Fibroblast of skin of right biceps (primary cell): ENCODE measurements around the gene MICAL3.
"Not testable (repeated sequence)": the region's sequence is repeated elsewhere in the genome, so short reads cannot be mapped to it uniquely, and the experiment has no call there.

Experiments
- DNase-seq: peaks from one replicate; pipeline ENCODE4 v3.0.0-alpha.2; 2013

Gene MICAL3

DNA sequence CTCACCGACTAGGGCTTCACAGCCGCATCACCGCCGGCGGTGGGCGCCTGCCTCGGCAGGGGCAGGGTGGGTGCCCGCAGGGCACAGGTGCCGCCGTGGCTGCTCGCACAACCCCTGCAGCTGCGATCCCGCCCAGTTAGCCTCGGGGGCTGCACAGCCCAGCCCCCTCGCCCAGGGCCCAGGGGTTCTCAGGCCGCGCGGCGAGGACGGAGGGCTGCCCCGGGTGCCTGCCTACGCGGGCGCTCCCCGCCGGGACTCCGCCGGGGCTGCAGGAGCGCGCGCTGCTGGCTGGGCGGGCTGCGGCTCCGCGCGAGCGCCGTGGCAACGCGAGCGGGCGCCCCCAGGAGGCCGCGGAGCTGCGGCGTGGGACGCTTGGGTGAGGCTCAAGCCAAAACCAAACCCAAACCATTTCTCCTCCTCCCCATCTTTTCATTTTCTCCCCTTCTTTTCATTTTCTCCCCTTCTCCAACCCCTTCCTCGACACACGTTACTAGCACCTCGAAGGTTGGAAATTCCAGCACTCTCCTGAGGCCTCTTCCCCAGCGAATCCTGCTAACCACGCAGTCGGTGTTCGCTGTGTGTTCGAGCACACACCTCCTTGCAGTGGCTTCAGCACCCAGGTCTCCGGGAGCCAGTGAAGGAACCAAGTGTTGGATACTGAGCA, at the start of gene MICAL3:
MICAL3 (minus strand) TSS at position 286 of the 664 bp plus-strand sequence. CDS start 117,749 bp downstream, outside the sequence.
- DNase-seq = peak; percentile 71

GRCh38 chr22:18073927-18074326, 49.6 kb upstream of the MICAL3 start:
- DNase-seq = not testable (repeated sequence)

GRCh38 chr22:18073467-18073866, 49.1 kb upstream of the MICAL3 start:
- no peak for DNase-seq

GRCh38 chr22:18071968-18072310, 47.6 kb upstream of the MICAL3 start:
- no peak for DNase-seq

DNA sequence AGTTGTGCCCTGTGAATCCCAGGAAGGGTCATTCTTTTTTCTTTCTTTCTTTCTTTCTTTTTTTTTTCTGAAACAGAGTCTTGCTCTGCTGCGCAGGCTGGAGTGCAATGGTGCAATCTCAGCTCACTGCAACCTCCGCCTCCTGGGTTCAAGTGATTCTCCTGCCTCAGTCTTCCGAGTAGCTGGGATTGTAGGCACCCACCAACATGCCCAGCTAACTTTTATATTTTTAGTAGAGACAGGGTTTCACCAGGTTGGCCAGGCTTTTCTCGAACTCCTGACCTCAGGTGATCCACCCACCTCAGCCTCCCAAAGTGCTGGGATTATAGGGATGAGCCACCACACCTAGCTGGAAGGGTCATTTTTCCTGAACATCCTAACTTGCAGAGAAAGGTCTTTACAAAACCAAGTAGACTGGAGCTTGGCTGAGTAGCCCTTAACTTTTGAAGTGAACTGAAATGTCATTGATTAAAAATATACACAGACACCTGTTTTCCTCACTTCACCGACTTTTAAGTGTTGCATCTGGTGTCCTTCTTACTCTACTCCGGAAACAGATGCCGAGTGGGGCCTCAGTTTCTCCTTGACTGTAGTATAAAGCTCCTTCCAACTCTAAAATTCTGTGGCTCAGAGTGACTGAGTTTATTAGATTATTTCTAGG, 47.1 kb upstream of the MICAL3 start:
- not testable (repeated sequence) for DNase-seq

DNA sequence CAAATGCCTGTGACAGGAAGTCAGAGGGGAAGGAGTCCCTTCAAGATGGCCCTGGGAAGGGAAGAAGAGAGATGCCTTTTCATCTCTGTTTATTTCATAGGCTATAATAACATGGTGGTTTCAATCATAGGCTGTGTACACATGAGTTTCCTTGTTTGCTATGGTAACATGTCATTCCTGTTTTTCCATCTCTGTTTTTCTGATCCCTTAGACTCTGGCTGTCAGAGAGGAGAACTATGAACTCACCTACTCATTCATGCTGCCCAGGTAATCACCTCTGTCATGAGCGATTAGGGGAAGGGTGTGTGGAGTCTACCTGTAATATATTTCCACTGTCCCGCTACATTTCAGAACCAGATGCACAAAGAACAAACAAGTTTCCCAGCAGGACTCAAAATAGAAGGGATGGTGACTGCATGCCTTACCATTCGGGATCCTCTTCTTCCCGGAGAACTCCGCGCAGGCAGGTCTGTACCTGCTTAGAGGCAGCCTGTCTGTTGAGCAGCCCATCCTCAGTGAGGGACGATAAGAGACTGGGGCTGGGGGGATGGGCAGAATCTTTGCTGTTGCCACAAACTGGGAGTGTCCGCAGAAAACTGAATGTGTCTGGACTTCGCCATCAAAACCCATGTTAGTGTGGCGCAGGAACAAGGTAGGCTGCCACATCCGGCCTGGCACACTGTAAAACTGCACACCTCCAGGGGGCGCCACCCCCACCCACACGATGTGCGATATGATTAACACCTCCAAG, 46.4 kb upstream of the MICAL3 start:
- DNase-seq = no peak

- DNase-seq = no peak
Measured at GRCh38 chr22:18070041-18070440, 45.7 kb upstream of the MICAL3 start.

DNA sequence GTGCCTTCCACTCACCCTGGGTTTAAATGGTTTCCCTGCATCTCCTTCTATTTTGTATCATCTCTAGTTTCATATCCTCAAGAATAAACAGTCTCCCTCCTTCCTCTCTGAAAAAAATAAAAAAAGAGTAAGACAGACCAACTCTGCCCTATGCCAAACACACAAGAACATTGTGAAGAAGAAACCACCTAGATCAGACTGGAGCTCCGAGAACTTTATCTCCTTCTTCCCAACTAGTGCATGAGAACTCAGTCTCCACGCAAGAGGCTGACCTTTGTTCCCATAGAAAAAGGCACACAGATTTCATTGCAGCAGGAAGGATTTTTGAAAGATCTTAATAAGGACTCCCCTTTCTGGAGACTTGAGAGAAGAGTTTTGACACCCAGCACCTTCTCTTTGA, 44.7 kb upstream of the MICAL3 start:
- DNase-seq = no peak

- peak; percentile 88 for DNase-seq
Measured at GRCh38 chr22:18068381-18068988, 44.1 kb upstream of the MICAL3 start.

GRCh38 chr22:18067548-18068341, 43.4 kb upstream of the MICAL3 start:
- no peak for DNase-seq

DNA sequence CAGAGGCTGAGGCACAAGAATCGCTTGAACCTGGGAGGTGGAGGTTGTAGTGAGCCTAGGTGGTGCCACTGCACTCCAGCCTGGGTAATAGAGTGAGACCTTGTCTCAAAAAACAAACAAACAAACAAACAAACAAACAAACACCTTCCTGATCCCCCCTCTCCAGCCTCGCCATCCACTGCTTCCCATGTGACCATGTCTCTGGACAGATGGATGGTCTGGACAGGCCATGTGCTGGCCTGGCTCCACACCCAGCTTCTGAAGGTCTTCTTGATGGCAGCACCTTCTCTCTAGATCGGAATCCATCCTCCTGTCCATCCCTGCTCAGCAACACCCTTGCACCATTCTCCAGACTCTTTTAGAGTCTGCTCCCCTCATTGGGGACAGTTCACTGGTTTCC, 42.8 kb upstream of the MICAL3 start:
- no peak for DNase-seq

- DNase-seq = no peak
Measured at GRCh38 chr22:18066181-18066859, 42.0 kb upstream of the MICAL3 start.

DNA sequence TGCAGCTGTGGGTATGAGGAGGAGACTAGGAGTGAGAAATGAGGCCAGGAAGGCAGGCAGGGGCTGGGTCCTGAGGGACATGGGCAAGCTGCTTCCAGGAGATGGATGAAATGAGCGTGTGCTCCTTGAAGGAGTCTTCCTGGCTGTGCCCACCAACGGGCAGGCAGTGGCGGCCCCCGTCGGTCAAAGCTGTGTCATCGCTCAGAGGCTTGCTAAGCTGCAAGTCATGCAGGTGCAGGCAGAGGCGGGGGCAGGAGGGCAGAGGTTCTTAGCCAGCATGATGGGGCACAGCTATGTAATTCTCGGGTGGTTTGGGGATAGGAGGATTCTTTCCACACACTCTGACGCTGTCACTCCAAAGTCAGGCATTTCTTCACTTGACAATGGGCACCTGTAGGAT, 40.9 kb upstream of the MICAL3 start:
- DNase-seq = no peak

GRCh38 chr22:18064636-18065035, 40.3 kb upstream of the MICAL3 start:
- DNase-seq = no peak

DNA sequence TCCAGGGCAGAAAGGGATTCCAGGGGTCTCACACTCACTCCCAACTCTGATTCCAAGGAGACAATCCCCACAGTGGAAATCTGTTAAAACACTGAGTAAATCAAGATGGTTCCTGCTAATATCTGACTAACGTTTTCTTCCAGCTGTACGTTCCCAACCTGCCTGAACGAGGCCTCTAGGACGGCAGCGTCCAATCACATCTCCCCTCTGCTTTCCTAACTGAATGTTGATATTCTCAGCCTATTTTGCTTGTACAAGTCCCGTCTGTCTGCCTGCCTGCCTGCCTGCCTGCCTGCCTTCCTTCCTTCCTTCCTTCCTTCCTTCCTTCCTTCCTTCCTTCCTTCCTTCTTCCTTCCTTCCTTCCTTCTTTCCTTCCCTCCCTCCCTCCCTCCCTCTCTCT, 39.4 kb upstream of the MICAL3 start:
- DNase-seq = not testable (repeated sequence)

DNA sequence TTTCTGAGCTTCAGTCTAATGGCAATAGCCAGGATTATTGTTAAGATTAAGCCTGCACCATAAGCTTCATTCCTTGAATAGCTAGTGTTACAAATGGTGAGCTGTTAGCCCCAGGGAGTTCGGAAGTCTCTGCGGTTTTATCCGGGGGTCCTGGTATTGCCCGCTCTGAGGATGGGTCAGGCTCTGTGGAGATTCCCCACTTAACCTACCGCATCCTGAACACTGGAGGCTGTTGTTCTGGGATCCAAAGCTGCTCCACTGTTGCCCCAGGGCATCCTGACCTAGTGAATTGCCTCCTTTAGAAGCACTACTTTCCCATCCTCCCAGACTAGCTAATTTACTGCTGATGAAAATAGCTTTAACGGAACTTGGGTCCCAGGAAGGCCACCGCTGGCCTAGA, 38.9 kb upstream of the MICAL3 start:
- no peak for DNase-seq

DNA sequence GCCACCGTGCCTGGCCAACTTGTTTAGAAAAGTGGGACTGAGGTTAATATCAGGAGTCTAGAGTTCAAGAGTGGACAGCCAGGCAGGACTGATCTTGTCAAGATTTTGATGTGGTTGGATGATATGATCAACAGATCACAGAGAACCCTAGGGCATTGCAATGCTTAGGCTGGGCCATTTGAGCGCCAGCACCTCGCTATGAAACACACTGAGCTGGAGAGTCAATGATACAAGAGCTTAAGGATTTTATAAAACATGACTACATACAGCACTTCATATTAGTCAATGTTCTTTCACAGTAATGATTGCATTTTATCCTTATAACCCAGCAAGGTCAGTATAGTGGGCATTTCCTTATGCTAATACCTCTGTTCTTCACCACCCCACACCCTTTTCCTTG, 38.1 kb upstream of the MICAL3 start:
- no peak for DNase-seq

DNA sequence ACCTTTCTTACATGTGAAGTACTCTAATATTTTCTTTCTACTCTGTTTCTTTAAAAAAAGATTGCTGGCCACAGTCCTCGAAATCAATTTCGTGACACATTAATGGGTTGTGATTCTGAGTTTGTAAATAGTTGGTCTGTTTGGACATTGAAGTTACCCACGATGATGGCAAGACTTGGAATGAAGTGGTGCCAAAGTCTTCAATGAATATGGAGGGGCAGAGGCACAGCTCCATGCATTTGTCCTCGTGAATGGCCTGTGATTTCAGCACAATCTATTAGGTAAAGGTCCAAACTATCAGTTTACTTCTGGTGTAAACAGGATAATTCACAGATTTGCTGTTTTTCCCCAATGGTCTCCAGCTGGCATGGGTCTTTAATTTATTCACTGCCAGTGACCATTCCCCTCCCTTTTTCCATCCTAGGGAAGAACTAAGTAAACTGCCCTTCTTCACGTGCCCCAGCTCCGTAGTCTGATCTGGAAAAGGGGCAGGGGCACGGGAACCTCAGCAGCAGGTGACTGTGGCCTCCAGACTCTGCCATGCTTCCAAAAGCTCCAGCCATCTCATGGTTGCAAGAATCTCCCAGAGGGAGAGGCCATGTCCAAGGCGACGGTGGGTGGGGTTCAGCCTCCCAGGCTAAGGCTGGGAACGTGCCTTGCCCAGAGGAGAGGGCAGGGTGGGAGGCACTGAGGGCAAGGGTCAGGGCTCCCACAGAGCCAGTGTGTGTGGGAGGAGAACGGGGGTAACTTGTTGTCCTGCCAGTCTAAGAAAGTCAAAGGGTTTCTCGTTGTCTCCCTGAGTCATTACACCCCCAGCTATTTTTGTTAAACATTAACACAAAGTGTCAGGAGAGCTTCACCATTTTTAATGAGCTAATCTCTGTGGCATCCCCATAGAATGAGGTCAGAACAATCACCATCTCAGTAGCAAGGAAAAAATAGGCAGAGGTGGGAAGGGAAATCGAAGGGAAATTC, 36.6 kb upstream of the MICAL3 start:
- DNase-seq = peak; percentile 74

- no peak for DNase-seq
Measured at GRCh38 chr22:18059991-18060390, 35.6 kb upstream of the MICAL3 start.

- no peak for DNase-seq
Measured at GRCh38 chr22:18059473-18059872, 35.1 kb upstream of the MICAL3 start.

GRCh38 chr22:18059094-18059417, 34.7 kb upstream of the MICAL3 start:
- DNase-seq = no peak
